Natural killer cell (primary cell): ENCODE results near the gene RASGRP4. TPM values are rescaled to one million over a fixed set of nuclear protein-coding genes. Genes with fewer than 3 reads are reported as not detected.

ENCODE experiments used
- ATAC-seq, 3 donors: fragments of 150-1000 bp in 2 of 3; fragments of 200-7000 bp in 1 of 3; cut with Tn5 transposase; 1 replicate in 1 of 3; 2 replicates in 2 of 3; pipeline ENCODE4 v1.10.0; 2021; ENCODE audit warnings: mild to moderate bottlenecking in 2 of 3, moderate library complexity in 2 of 3
- DNase-seq, 2 donors: peaks; one replicate each; pipeline versions ENCODE4 v3.0.0 to v3.0.0-alpha.2; 2013 to 2021; ENCODE audit warnings: mixed read lengths in 1 of 2
- H3K27ac ChIP-seq: one replicate; pipeline ENCODE4 v1.5.1; 2013; ENCODE audit warnings: mild to moderate bottlenecking, low read length
- H3K27me3 ChIP-seq: one replicate; pipeline ENCODE4 v1.6.1; 2013; ENCODE audit warnings: low read length; ENCODE audit not compliant: control insufficient read depth, insufficient read depth
- H3K36me3 ChIP-seq: one replicate; pipeline ENCODE4 v1.6.1; 2013; ENCODE audit warnings: low read length; ENCODE audit not compliant: control insufficient read depth, insufficient read depth
- H3K4me1 ChIP-seq: one replicate; pipeline ENCODE4 v1.6.1; 2013; ENCODE audit warnings: low read length; ENCODE audit not compliant: control insufficient read depth, insufficient read depth
- H3K4me3 ChIP-seq: one replicate; pipeline ENCODE4 v1.5.1; 2013; ENCODE audit warnings: low read length
- H3K9me3 ChIP-seq: one replicate; pipeline ENCODE4 v1.6.1; 2013; ENCODE audit warnings: low read length; ENCODE audit not compliant: control insufficient read depth, insufficient read depth
- H3K27ac Mint-ChIP-seq, 2 donors: one replicate each; pipeline ENCODE4 v1.8.0; 2022; ENCODE audit warnings: mild to moderate bottlenecking in 2 of 2, mixed read lengths in 2 of 2, moderate library complexity in 1 of 2
- H3K27me3 Mint-ChIP-seq, 2 donors: one replicate each; pipeline ENCODE4 v1.8.0; 2022; ENCODE audit warnings: low read depth in 2 of 2, mixed read lengths in 2 of 2
- H3K36me3 Mint-ChIP-seq: one replicate; pipeline ENCODE4 v1.8.0; 2022; ENCODE audit warnings: mixed read lengths
- H3K4me1 Mint-ChIP-seq, 2 donors: one replicate each; pipeline ENCODE4 v1.8.0; 2022; ENCODE audit warnings: mixed read lengths in 2 of 2
- H3K4me3 Mint-ChIP-seq: one replicate; pipeline ENCODE4 v1.8.0; 2022; ENCODE audit warnings: mild to moderate bottlenecking, moderate library complexity, mixed read lengths
- H3K9me3 Mint-ChIP-seq, 2 donors: one replicate each; pipeline ENCODE4 v1.8.0; 2022; ENCODE audit warnings: mixed read lengths in 2 of 2
- CTCF ChIP-seq: fragments of 200-600 bp; IDR thresholded peaks from one replicate; pipeline ENCODE4 v1.8.0; 2022; ENCODE audit warnings: antibody characterized with exemption
- WGBS: methylation state at CpG from one replicate; pipeline ENCODE4 v1.1.7; 2013; ENCODE audit warnings: missing lambda C conversion rate; ENCODE audit not compliant: insufficient coverage; 5-methylcytosine and 5-hydroxymethylcytosine counted together
- intact Hi-C: fragments of 100-400 bp; cut with micrococcal nuclease; formaldehyde crosslinking; loops from one replicate; pipeline ENCODE4 v1.14.2; 2022
- total RNA-seq, 4 donors: library from RNA; stranded (reverse); fragments of 120-200 nt in 1 of 4; gene quantifications; one replicate each; pipeline versions ENCODE4 v1.2.3 to v1.2.4, GENCODE V29; 2013 to 2022

RASGRP4 gene
- total RNA-seq, 3 donors from 2014 or later (not counting 1 experiment from before 2014, with no cell fraction given): 2.3 to 9.3 (median 5.7) TPM

DNA sequence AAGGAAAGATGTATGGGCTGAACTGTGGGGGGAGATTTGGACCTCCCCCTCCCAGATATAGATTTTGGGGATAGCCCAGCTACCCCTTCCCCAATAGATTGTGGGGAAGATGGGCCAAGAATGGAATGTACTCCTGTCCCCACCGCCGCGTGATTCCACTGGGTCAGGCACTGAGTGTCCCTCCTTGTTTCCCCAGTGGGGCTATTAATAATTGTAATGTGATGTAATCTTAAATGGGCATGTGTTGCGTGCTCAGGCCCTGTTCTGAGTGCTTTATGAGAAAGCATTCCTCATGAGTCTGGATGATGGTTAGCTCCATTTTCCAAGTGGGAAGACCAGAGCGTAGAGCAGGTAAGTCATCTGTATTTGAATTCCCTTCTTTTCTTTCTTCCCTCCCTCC, 50.3 kb downstream of the RASGRP4 start:
- intact Hi-C loops: loop anchor here (2.0 kb wide), 2 partner anchors 13 to 27 kb away; partner anchors contain the start of genes FAM98C, GGN and SPRED3
- Mint-ChIP-seq H3K9me3 (no peaks in the 10 kb centered on the region), H3K27ac (peak overlapping the region; percentile 99 to 100), H3K27me3 (no peaks in the 10 kb centered on the region), H3K4me3 (peak overlapping the region; percentile 100), H3K36me3 (no peaks in the 10 kb centered on the region), H3K4me1 (peaks cover 25 to 33% of the 10 kb centered on the region in 2 donors)
- no peaks in the 10 kb centered on the region for H3K27me3 ChIP-seq
- no peak overlapping the region for H3K27ac ChIP-seq
- TF ChIP-seq CTCF: no peak
- ATAC-seq: no peak
- H3K4me1 ChIP-seq: peaks cover 26% of the 10 kb centered on the region
- H3K4me3 ChIP-seq: no peak overlapping the region
- peaks cover 12% of the 10 kb centered on the region for H3K36me3 ChIP-seq
- no peak for DNase-seq
- H3K9me3 ChIP-seq: no peaks in the 10 kb centered on the region
- 93% methylated on average over 5 of the region's 5 CpGs for WGBS

GRCh38 chr19:38375098-38375493, 50.9 kb downstream of the RASGRP4 start:
- peak overlapping the region; percentile 83 for H3K27ac ChIP-seq
- ATAC-seq (no peak), DNase-seq (no peak)
- intact Hi-C loops: loop anchor here (2.0 kb wide), 2 partner anchors 14 to 28 kb away; partner anchors contain the start of genes FAM98C, GGN and SPRED3
- Mint-ChIP-seq H3K36me3 (no peaks in the 10 kb centered on the region), H3K4me1 (peaks cover 25 to 33% of the 10 kb centered on the region in 2 donors), H3K4me3 (peak overlapping the region; percentile 100), H3K27ac (peak overlapping the region; percentile 99 to 100), H3K9me3 (no peaks in the 10 kb centered on the region), H3K27me3 (peaks cover 0 to 4% of the 10 kb centered on the region in 2 donors)
- H3K4me3 ChIP-seq: peak overlapping the region; percentile 68
- H3K9me3 ChIP-seq: no peaks in the 10 kb centered on the region
- 3% methylated on average over 18 of the region's 18 CpGs for WGBS
- TF ChIP-seq CTCF: no peak
- peaks cover 26% of the 10 kb centered on the region for H3K4me1 ChIP-seq
- H3K27me3 ChIP-seq: no peaks in the 10 kb centered on the region
- H3K36me3 ChIP-seq: peaks cover 10% of the 10 kb centered on the region

DNA sequence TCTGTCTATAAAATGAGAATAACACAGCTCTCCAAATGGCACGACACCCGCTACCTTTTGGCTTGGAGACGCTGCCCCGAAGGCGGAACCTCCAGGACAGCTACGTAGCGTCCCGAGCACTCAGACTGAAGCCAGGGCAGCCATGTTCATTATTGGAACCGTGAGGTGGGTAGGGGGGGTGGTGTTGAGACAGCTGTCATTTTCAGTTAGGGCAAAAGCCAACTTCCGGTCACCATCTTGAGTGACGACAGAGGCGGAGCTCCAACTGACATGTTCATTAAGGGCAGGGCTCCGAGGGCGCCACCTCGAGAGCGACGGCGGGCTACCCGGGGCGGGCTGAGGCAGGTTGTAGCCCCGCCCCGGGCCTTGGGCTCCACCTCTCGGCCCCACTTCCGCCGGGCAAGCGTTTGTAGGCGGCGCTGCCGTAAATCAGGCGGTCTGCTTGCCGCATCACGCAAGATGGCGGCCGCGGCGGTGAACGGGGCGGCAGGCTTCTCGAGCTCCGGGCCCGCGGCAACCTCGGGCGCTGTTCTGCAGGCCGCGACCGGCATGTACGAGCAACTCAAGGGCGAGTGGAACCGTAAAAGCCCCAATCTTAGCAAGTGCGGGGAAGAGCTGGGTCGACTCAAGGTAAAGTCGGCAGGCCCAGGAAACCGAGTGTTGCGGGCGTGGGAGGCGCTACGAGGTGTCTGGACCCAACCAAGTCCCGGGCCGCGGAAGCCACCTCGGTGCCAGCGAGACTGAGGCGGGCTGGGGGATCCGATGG, 51.5 kb downstream of the RASGRP4 start, which contains the start of gene PSMD8:
Gene PSMD8, plus strand, starts transcription at position 240 of the 766 bp plus-strand sequence. Its CDS starts 31 bp downstream, at position 271.
- peak within 1 kb of the TSS; percentile 91 for H3K27ac ChIP-seq
- Mint-ChIP-seq H3K27ac (peak within 1 kb of the TSS; percentile 99 to 100), H3K27me3 (peaks cover 0 to 4% of the 10 kb centered on the region in 2 donors), H3K4me3 (peak within 1 kb of the TSS; percentile 100), H3K9me3 (no peaks in the 10 kb centered on the region), H3K4me1 (peaks cover 25 to 33% of the 10 kb centered on the region in 2 donors), H3K36me3 (no peaks in the 10 kb centered on the region)
- peaks cover 26% of the 10 kb centered on the region for H3K4me1 ChIP-seq
- WGBS: under 1% methylated on average over 65 of the region's 65 CpGs
- ATAC-seq: peak; percentile 95 to 99 (median 96)
- no peaks in the 10 kb centered on the region for H3K9me3 ChIP-seq
- H3K4me3 ChIP-seq: peak within 1 kb of the TSS; percentile 68
- intact Hi-C loops: loop anchor here (1.0 to 2.0 kb wide), 5 partner anchors 14 to 467 kb away; partner anchors contain the start of genes CATSPERG, FAM98C, GGN and SIPA1L3
- DNase-seq: peak; percentile 97 to 99
- TF ChIP-seq CTCF: no peak
- no peaks in the 10 kb centered on the region for H3K27me3 ChIP-seq
- peaks cover 8% of the 10 kb centered on the region for H3K36me3 ChIP-seq
